Adrenal gland (tissue), 5 donors: Measurements from ENCODE around the gene DNM1L.

Experiments
- POLR2A ChIP-seq, 2 donors: fragments of 450-650 bp; IDR thresholded peaks; one replicate each; pipeline ENCODE4 v1.6.1; 2017; ENCODE audit warnings: antibody characterized with exemption in 2 of 2, mild to moderate bottlenecking in 2 of 2, moderate library complexity in 1 of 2
- TF ChIP-seq, protein P1 (sequence below), 6 experiments: fragments of 450-650 bp in 4 of 6; fragments of 200-600 bp in 2 of 6; sonication (generic) in 1 of 6; IDR thresholded peaks; 1 replicate in 5 of 6; 2 replicates in 1 of 6; pipeline versions ENCODE4 v1.5.1 to v1.8.0; 2016 to 2021; ENCODE audit warnings: antibody characterized with exemption in 6 of 6, mild to moderate bottlenecking in 2 of 6, moderate library complexity in 1 of 6
- donor health status: DM: no; HTN: no; CAD: no.

DNA sequence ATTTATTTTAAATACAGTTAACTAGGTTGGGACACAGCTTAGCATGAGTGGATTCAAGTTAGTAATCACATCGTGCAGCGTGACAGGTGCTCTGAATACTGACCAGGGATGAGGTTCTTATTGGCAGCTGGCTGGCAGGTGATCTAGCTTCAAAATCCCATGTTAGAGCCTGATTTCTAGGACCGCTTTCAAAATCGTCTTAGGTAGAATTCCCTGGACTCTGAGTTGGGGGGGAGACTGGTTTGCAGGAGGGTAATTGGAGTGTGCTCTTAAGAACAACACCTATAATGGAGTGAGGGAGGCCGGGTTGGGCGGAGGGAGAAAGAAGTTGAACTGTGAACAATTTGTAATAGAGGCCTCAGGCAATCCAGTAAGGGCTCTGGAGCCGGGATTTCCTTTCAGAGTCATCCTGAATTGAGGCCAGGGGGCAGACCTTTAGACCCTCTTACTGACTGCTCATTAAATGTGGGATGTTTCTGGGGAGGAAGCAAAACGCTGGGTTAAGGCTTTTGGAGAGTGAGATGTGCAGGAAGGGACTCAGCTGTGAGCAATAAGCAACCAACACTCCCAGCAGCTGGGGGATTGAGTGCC is 77.5 kb downstream of the DNM1L start:
- no peak for TF ChIP-seq POLR2A (IDR thresholded peaks at IDR 0.05)
- TF ChIP-seq, protein P1, sequence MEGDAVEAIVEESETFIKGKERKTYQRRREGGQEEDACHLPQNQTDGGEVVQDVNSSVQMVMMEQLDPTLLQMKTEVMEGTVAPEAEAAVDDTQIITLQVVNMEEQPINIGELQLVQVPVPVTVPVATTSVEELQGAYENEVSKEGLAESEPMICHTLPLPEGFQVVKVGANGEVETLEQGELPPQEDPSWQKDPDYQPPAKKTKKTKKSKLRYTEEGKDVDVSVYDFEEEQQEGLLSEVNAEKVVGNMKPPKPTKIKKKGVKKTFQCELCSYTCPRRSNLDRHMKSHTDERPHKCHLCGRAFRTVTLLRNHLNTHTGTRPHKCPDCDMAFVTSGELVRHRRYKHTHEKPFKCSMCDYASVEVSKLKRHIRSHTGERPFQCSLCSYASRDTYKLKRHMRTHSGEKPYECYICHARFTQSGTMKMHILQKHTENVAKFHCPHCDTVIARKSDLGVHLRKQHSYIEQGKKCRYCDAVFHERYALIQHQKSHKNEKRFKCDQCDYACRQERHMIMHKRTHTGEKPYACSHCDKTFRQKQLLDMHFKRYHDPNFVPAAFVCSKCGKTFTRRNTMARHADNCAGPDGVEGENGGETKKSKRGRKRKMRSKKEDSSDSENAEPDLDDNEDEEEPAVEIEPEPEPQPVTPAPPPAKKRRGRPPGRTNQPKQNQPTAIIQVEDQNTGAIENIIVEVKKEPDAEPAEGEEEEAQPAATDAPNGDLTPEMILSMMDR (IDR thresholded peaks at IDR 0.05), result peak in 2 of 6 experiments; percentile 1 to 4
